Liver (tissue), 9 donors: ENCODE measurements around the gene ARID5B. TPM values are rescaled to one million over a fixed set of nuclear protein-coding genes. Genes with fewer than 3 reads are reported as not detected.

Experiments
- DNase-seq: peaks from one replicate; pipeline ENCODE4 v3.0.0-alpha.2; 2017; ENCODE audit warnings: low spot score
- H3K27ac ChIP-seq, 2 donors: one replicate each; pipeline ENCODE4 v1.7.0; 2013; ENCODE audit warnings: inconsistent platforms in 2 of 2, low read length in 2 of 2, control low read depth in 1 of 2, low read depth in 1 of 2, mild to moderate bottlenecking in 1 of 2
- H3K27me3 ChIP-seq, 4 donors: one replicate each; pipeline versions ENCODE4 v1.6.1 to v1.7.0; 2013; ENCODE audit warnings: low read length in 3 of 4, inconsistent platforms in 1 of 4, mild to moderate bottlenecking in 1 of 4, moderate library complexity in 1 of 4; ENCODE audit not compliant: control insufficient read depth in 4 of 4, insufficient read depth in 4 of 4
- H3K36me3 ChIP-seq, 4 donors: one replicate each; pipeline versions ENCODE4 v1.6.1 to v1.7.0; 2013; ENCODE audit warnings: low read length in 3 of 4, mild to moderate bottlenecking in 3 of 4, low read depth in 1 of 4, moderate library complexity in 1 of 4; ENCODE audit not compliant: control insufficient read depth in 4 of 4, insufficient read depth in 3 of 4
- H3K4me1 ChIP-seq, 4 donors: one replicate each; pipeline versions ENCODE4 v1.6.1 to v1.7.0; 2013; ENCODE audit warnings: low read length in 3 of 4, mild to moderate bottlenecking in 3 of 4, moderate library complexity in 1 of 4; ENCODE audit not compliant: control insufficient read depth in 4 of 4, insufficient read depth in 4 of 4
- H3K4me3 ChIP-seq, 3 donors: one replicate each; pipeline versions ENCODE4 v1.6.1 to v1.7.0; 2013; ENCODE audit warnings: low read length in 3 of 3, control low read depth in 1 of 3, low read depth in 1 of 3, mild to moderate bottlenecking in 1 of 3
- H3K9ac ChIP-seq, 2 donors: one replicate each; pipeline ENCODE4 v1.7.0; 2013; ENCODE audit warnings: low read length in 2 of 2, mild to moderate bottlenecking in 2 of 2, moderate library complexity in 2 of 2, control low read depth in 1 of 2, low read depth in 1 of 2
- H3K9me3 ChIP-seq, 4 donors: one replicate each; pipeline versions ENCODE4 v1.6.1 to v1.7.0; 2013; ENCODE audit warnings: low read length in 3 of 4; ENCODE audit not compliant: control insufficient read depth in 4 of 4
- EGR1 ChIP-seq, 2 donors: IDR thresholded peaks; 2 replicates each; pipeline ENCODE4 v1.6.1; 2016 to 2018; ENCODE audit warnings: antibody characterized with exemption in 2 of 2, low read depth in 2 of 2
- FOXA1 ChIP-seq: IDR thresholded peaks from 2 replicates; pipeline ENCODE4 v1.6.1; 2016; ENCODE audit warnings: antibody characterized with exemption
- FOXA2 ChIP-seq: IDR thresholded peaks from 2 replicates; pipeline ENCODE4 v1.6.1; 2016; ENCODE audit warnings: antibody characterized with exemption
- GABPA ChIP-seq, 2 donors: IDR thresholded peaks in 1 of 2; conservative IDR thresholded peaks in 1 of 2; 2 replicates each; pipeline ENCODE4 v1.6.1; 2016; ENCODE audit warnings: antibody characterized with exemption in 2 of 2, mild to moderate bottlenecking in 1 of 2, moderate library complexity in 1 of 2
- HNF4A ChIP-seq, 2 donors: conservative IDR thresholded peaks; 2 replicates each; pipeline ENCODE4 v1.6.1; 2016; ENCODE audit warnings: antibody characterized with exemption in 2 of 2, mild to moderate bottlenecking in 2 of 2
- HNF4G ChIP-seq: IDR thresholded peaks from 2 replicates; pipeline ENCODE4 v1.6.1; 2016; ENCODE audit warnings: antibody characterized with exemption
- JUND ChIP-seq, 2 donors: IDR thresholded peaks; 2 replicates each; pipeline ENCODE4 v1.6.1; 2016; ENCODE audit warnings: antibody characterized with exemption in 2 of 2
- NR2F2 ChIP-seq: IDR thresholded peaks from 2 replicates; pipeline ENCODE4 v1.6.1; 2016; ENCODE audit warnings: antibody characterized with exemption
- RAD21 ChIP-seq, 2 donors: IDR thresholded peaks; 2 replicates each; pipeline ENCODE4 v1.6.1; 2016; ENCODE audit warnings: antibody characterized with exemption in 2 of 2, mild to moderate bottlenecking in 2 of 2
- RXRA ChIP-seq, 2 donors: IDR thresholded peaks; 2 replicates each; pipeline ENCODE4 v1.6.1; 2017 to 2018; ENCODE audit warnings: antibody characterized with exemption in 2 of 2, mild to moderate bottlenecking in 1 of 2
- SP1 ChIP-seq: IDR thresholded peaks from 2 replicates; pipeline ENCODE4 v1.6.1; 2018; ENCODE audit warnings: antibody characterized with exemption, mild to moderate bottlenecking
- TAF1 ChIP-seq: conservative IDR thresholded peaks from 2 replicates; pipeline ENCODE4 v1.6.1; 2016; ENCODE audit warnings: antibody characterized with exemption, mild to moderate bottlenecking
- YY1 ChIP-seq: IDR thresholded peaks from 2 replicates; pipeline ENCODE4 v1.6.1; 2016; ENCODE audit warnings: antibody characterized with exemption, mild to moderate bottlenecking
- ZBTB33 ChIP-seq: IDR thresholded peaks from 2 replicates; pipeline ENCODE4 v1.6.1; 2016; ENCODE audit warnings: antibody characterized with exemption
- WGBS: extraction: QIAGEN DNeasy Blood & Tissue Kit; methylation state at CpG from one replicate; pipeline ENCODE4 v1.1.7; 2013; 5-methylcytosine and 5-hydroxymethylcytosine counted together
- polyA plus RNA-seq, 2 donors: library from polyadenylated mRNA; stranded (reverse) in 1 of 2; unstranded in 1 of 2; fragments of 200-250 nt in 1 of 2; fragments of >200 nt in 1 of 2; fragmentation: Nextera tagmentation in 1 of 2; extraction: Ambion mirVana in 1 of 2; gene quantifications; one replicate each; pipeline versions ENCODE4 v1.2.1 to v1.2.3, GENCODE V29; 2013 to 2015
- total RNA-seq, 2 donors: library from RNA; depleted of rRNA; stranded (reverse); fragments of >200 nt; gene quantifications; one replicate each; pipeline ENCODE4 v1.2.3, GENCODE V29; 2014
- TF ChIP-seq, protein P1 (sequence below): IDR thresholded peaks from 2 replicates; pipeline ENCODE4 v1.6.1; 2016; ENCODE audit warnings: antibody characterized with exemption
- TF ChIP-seq, protein P2 (sequence below): fragments of 150-350 bp; IDR thresholded peaks from 2 replicates; pipeline ENCODE4 v1.5.1; 2017; ENCODE audit warnings: improper control_type of control experiment, low read depth, low read length; ENCODE audit not compliant: missing input control
- donor health status: healthy.
- donor health status: healthy.
- donor health status: healthy.
- donor health status: healthy.
- donor health status: healthy.

Gene ARID5B
- total and polyA plus RNA-seq, 4 donors = 1.3 to 6.4 (median 5.2) TPM

- Histone ChIP-seq H3K27me3 (no peaks in the 10 kb centered on the region), H3K9ac (no peak overlapping the region), H3K27ac (no peak overlapping the region), H3K4me1 (peaks cover 0 to 14% (median 10%) of the 10 kb centered on the region in 4 donors), H3K4me3 (no peak overlapping the region), H3K9me3 (no peaks in the 10 kb centered on the region), H3K36me3 (no peaks in the 10 kb centered on the region)
- TF ChIP-seq TAF1 (peak; percentile 6), HNF4A (conservative IDR thresholded peaks at IDR 0.05) (no peak)
- no peak for DNase-seq
- WGBS = 62% methylated on average over 8 of the region's 8 CpGs
These were observed 135.8 kb downstream of the ARID5B start for GRCh38 chr10:62037166-62037831.

DNA sequence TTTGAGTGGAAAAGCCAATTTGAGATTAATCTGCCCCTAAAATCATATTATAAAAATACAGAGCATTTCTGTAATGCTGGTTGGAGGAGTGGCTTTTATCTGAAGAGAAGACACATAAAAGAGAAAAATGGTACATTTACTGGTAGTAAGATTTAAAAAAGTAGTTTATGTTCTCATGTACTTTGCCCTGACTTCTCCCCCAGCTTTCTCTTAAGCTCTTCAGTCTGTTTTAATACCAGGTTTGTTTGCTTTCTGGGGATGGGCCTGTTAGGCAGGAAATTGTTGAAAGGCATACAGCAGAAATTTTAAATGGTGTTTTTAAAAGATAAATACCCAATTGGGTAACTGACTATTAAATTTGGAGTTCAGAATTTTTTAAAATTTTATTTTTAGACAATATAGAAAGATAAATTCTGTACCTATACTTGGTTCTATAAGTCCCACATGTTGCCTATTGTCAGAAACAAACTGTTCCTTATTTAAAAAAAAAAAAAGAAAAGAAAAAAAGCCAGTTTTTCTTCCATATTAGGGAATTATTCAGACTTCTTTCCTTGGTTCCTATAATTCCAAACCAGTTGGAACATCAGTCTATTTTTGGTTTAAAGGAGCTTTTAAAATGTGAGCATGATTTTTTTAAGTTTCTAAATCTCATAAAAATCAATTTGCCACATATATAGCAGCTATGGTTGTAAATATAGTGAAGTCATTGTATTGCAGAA is 136.6 kb downstream of the ARID5B start:
- no peaks in the 10 kb centered on the region for H3K9me3 ChIP-seq
- H3K4me3 ChIP-seq = no peak overlapping the region
- DNase-seq = no peak
- no peak overlapping the region for H3K9ac ChIP-seq
- no peaks in the 10 kb centered on the region for H3K36me3 ChIP-seq
- H3K4me1 ChIP-seq = peaks cover 0 to 14% (median 10%) of the 10 kb centered on the region in 4 donors
- H3K27ac ChIP-seq = peak overlapping the region in 1 of 2 donors; percentile 36
- peak in 1 of 2 donors; percentile 55 for TF ChIP-seq RAD21 (IDR thresholded peaks at IDR 0.05)
- TF ChIP-seq SP1 = peak; percentile 61
- no peak for TF ChIP-seq FOXA1
- TF ChIP-seq TAF1 = peak; percentile 8
- TF ChIP-seq, protein P1, sequence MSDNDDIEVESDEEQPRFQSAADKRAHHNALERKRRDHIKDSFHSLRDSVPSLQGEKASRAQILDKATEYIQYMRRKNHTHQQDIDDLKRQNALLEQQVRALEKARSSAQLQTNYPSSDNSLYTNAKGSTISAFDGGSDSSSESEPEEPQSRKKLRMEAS = no peak
- TF ChIP-seq YY1 = no peak
- peak; percentile 66 to 75 for TF ChIP-seq HNF4A (conservative IDR thresholded peaks at IDR 0.05)
- TF ChIP-seq JUND (IDR thresholded peaks at IDR 0.05) = no peak
- TF ChIP-seq HNF4G = peak; percentile 34
- no peak for TF ChIP-seq FOXA2
- H3K27me3 ChIP-seq = no peaks in the 10 kb centered on the region

GRCh38 chr10:62038609-62039190 is 137.2 kb downstream of the ARID5B start:
- H3K4me1 ChIP-seq = peaks cover 0 to 16% (median 12%) of the 10 kb centered on the region in 4 donors
- TF ChIP-seq HNF4A (conservative IDR thresholded peaks at IDR 0.05) = peak; percentile 4 to 39
- TF ChIP-seq HNF4G = no peak
- TF ChIP-seq TAF1 = no peak
- TF ChIP-seq ZBTB33 = no peak
- no peak for TF ChIP-seq JUND (IDR thresholded peaks at IDR 0.05)
- TF ChIP-seq SP1 = peak; percentile 26
- peak in 1 of 2 donors; percentile 21 for TF ChIP-seq RXRA (IDR thresholded peaks at IDR 0.05)
- no peak for TF ChIP-seq FOXA1
- no peak for TF ChIP-seq NR2F2
- TF ChIP-seq YY1 = peak; percentile 29
- no peak for TF ChIP-seq EGR1 (IDR thresholded peaks at IDR 0.05; ENCODE audit: low read depth in 2 of 2)
- TF ChIP-seq, protein P2, sequence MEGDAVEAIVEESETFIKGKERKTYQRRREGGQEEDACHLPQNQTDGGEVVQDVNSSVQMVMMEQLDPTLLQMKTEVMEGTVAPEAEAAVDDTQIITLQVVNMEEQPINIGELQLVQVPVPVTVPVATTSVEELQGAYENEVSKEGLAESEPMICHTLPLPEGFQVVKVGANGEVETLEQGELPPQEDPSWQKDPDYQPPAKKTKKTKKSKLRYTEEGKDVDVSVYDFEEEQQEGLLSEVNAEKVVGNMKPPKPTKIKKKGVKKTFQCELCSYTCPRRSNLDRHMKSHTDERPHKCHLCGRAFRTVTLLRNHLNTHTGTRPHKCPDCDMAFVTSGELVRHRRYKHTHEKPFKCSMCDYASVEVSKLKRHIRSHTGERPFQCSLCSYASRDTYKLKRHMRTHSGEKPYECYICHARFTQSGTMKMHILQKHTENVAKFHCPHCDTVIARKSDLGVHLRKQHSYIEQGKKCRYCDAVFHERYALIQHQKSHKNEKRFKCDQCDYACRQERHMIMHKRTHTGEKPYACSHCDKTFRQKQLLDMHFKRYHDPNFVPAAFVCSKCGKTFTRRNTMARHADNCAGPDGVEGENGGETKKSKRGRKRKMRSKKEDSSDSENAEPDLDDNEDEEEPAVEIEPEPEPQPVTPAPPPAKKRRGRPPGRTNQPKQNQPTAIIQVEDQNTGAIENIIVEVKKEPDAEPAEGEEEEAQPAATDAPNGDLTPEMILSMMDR = peak; percentile 89
- TF ChIP-seq, protein P1 = no peak
- no peak for TF ChIP-seq FOXA2
- no peak for TF ChIP-seq GABPA (IDR thresholded peaks at IDR 0.05 in 1 of 2, conservative IDR thresholded peaks at IDR 0.05 in 1 of 2)
- TF ChIP-seq RAD21 (IDR thresholded peaks at IDR 0.05) = peak; percentile 99 to 100
- no peaks in the 10 kb centered on the region for H3K9me3 ChIP-seq
- H3K36me3 ChIP-seq = no peaks in the 10 kb centered on the region
- peak overlapping the region in 1 of 2 donors; percentile 15 for H3K9ac ChIP-seq
- WGBS = under 1% methylated on average over 9 of the region's 9 CpGs
- no peak overlapping the region for H3K4me3 ChIP-seq
- peak; percentile 52 for DNase-seq
- no peaks in the 10 kb centered on the region for H3K27me3 ChIP-seq
- peak overlapping the region in 1 of 2 donors; percentile 36 for H3K27ac ChIP-seq
